IPS-NIHi11 (cell line): ENCODE data around the gene ACAD8.
A peak's percentile ranks its signal among the peaks of the same experiment; 100 is the strongest.
"Not testable (repeated sequence)": the region's sequence is repeated elsewhere in the genome, so short reads cannot be mapped to it uniquely, and the experiment has no call there.

Experiments
- DNase-seq: peaks from one replicate; pipeline ENCODE4 v3.0.0; 2012; ENCODE audit warnings: mixed read lengths, low spot score

ACAD8 gene

GRCh38 chr11:134240592-134240991, 12.8 kb upstream of the ACAD8 start:
- DNase-seq, result no peak

- no peak for DNase-seq
These were observed 11.0 kb upstream of the ACAD8 start for GRCh38 chr11:134242376-134242775.

DNA sequence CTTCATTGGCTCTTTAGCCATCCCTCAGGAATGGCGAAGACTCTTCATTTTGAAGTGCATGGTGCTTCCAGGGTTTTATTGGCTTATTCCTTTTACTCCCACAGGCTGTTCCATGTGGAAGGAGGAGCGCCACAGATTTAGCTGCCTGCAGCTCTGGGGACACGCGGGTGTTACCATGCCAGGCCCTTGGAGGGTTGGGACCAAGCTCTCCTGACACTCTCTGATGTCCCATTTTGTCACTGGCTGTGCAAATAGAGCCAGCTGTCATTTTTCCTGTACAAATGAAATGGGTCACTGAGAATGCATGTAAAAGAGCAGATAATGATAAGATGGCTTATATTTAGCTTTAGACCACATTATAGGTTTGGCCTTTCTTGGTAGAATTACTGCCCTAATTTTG, 9.5 kb upstream of the ACAD8 start:
- no peak for DNase-seq

- DNase-seq, result peak; percentile 53
These were observed 8.8 kb upstream of the ACAD8 start for GRCh38 chr11:134244593-134244992.

DNA sequence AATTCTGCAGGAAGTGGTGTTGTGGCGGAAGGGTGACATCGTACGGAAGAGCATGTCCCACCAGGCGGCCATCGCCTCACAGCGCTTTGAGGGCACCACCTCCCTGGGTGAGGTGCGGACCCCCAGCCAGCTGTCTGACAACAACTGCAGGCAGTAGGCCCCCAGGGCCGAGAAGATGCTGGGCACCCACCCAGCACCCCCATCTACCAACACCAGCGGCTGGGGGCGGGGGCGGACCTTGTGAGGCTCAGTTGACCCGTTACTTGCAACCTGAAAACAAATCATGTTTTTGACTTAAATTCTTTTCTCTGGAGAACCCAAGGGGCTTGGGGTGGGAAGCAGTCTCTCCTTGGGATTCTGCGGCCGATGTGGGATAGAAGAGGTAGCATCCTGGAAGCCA, 7.9 kb upstream of the ACAD8 start:
- no peak for DNase-seq

DNA sequence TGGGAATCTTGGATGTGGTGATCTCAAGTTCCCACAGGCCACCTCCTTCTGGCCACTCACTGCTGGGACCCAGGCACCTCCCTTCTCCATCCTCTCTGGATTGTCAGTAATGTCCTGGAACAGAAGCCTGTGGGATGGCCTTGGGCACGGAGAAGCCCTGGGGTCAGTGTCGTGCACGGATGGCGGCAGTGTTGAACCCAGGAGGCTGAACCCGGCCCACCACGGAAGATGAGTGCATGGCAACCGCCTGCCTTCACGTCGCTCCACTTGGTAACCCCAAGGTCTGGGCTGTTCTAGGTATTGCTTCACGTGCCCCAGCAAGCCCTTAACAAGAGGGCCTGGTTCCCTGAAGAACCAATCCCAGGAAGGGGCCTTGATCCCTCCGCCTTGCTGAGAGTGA, 7.3 kb upstream of the ACAD8 start:
- DNase-seq, result no peak

DNA sequence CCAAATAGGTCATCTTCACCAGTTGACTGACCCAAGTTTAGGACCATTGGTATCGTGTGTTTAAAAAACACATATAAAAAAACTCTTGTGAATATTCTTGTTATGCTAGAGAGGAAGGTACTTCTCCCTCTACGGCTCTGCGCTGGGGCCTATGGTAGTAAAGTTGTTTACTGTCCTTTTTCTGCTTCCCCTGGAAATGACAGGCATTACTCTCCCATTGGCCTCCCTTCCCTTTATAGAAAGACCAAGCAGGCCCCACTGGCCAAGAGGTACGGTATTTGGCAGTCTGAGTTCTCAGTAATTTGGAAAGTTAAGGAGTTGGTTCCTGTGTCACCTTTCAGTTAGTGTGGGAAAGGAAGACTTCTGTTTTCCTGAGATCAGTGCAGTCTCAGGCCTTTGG, 6.7 kb upstream of the ACAD8 start:
- DNase-seq, result no peak

DNA sequence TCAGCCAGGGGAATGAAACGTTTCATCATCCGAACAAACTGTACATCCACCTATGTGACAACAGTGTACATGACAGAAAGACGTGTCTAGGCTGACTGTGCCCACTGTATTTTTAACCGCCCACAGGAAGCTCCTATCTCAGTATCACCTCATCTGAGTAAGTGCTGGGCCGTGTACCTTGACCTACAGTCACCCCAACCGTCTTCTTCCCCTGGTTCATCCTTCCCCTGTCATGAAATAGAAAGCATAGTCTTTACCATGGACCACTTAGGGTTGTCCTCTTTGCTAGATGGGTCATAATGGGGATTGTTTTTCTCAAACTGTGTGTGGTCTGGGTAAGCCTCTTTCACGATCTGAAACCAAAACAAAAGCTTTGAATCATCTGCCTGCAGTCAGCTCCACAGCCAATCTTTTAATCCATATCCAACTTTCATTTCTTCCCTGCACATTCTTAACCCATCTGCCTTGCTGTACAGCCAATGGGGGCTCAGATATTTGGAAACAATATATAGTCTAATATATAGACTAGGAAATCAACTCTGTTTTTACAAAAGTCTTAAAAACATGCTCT, 4.4 kb upstream of the ACAD8 start:
- no peak for DNase-seq

GRCh38 chr11:134250246-134250645, 3.1 kb upstream of the ACAD8 start:
- no peak for DNase-seq

GRCh38 chr11:134250675-134251074, 2.7 kb upstream of the ACAD8 start:
- no peak for DNase-seq

DNA sequence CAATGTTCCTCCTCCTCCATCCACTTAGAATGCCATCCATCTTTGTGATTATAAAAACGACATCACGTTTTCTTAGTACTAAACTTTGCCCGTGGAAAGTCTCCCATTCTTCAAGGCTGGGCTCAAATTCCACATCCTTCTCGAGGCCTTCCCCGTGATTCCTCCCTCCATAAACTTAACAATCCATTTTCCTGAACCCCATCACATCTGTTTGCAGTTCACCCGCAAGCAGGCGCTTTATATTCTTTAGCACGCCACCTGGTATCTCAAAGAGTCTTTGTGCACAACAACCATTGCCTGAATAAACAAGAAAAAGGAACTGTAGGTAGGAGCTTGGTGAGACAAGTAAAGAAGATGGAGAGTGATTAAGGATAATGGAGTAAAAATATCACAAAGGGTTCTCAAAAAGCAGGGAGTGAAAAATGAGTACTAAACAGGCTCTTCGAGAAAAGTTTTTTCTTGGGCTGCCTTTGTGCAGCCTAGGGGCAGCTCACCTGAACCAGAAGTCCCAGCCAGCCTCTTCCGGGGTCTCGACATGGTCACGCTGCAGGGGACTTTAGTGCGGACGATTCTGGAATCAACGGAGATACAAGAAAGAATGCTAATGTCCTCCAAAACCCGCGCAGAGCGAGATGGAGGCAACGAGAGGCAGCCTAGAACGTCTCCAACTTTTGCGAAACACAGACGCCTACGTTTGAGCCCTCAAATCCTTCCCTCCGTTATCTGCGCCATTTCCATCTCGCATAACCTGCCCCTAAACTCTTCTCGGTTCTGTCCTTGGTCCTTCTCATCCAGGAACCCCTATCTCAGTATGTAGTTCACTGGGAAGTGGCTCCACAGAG, 801 bp upstream of the ACAD8 start:
- peak; percentile 47 for DNase-seq

GRCh38 chr11:134254433-134255183, 1.2 kb downstream of the ACAD8 start:
- DNase-seq, result no peak

GRCh38 chr11:134255184-134255561, 1.8 kb downstream of the ACAD8 start:
- DNase-seq, result not testable (repeated sequence)

DNA sequence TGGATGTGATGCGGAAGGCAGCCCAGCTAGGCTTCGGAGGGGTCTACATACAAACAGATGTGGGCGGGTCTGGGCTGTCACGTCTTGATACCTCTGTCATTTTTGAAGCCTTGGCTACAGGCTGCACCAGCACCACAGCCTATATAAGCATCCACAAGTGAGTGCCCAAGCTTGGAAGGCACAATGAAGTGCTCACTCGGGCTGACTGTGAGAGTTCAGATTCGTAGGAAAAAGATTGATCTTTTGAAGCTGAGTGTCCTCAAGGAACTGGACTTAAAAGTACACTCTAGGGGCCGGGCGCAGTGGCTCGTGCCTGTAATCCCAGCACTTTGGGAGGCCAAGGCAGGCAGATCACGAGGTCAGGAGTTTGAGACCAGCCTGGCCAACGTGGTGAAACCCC, 3.7 kb downstream of the ACAD8 start:
- no peak for DNase-seq

GRCh38 chr11:134258577-134258976, 5.2 kb downstream of the ACAD8 start:
- DNase-seq, result no peak

- no peak for DNase-seq
These were observed 7.1 kb downstream of the ACAD8 start for GRCh38 chr11:134260503-134260902.

DNA sequence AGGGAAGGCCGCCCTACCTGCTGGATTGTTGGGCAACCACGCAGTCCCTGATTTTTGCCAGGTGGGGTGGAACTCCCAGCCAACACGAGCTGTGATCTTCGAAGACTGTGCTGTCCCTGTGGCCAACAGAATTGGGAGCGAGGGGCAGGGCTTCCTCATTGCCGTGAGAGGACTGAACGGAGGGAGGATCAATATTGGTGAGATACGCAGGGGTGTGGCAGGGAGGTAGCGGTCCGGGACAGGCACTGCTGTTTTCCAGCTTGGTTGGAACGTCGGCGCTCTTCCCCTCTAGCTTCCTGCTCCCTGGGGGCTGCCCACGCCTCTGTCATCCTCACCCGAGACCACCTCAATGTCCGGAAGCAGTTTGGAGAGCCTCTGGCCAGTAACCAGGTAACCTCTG, 7.6 kb downstream of the ACAD8 start:
- no peak for DNase-seq

DNA sequence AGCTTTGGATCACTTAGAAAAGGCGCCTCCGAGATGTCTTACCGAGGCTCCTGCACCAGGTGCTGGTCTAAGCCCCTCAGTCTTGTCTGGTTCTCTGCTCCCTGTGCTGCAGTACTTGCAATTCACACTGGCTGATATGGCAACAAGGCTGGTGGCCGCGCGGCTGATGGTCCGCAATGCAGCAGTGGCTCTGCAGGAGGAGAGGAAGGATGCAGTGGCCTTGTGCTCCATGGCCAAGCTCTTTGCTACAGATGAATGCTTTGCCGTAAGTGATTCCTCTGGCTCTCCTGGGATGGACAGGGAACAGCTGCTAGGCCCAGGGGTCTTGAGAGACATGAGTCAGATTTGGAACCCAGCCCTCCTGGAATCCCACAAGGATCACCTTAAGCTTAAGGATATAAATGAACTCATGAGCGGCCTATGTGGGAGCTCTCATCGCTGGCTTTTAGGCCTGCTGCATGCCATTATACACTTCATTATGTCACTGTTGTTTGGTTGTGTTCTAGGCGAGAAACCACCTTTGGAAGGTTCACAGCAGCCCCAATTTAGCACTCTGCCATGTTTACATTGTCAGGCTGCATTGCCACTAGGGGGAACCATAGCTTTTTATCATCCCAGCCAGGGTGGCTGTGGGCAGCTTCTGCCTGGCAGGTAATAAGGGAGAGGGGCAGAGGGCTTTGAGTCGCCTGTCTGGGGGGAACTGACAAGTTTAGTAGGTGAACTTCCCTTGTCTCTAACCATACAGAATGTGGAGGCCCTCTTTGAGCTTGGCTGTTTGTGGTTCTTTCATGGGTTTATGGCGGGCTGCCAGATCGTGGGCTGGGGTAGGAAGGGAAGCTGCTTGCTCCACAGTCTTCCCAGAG, 8.5 kb downstream of the ACAD8 start:
- peak; percentile 71 for DNase-seq

DNA sequence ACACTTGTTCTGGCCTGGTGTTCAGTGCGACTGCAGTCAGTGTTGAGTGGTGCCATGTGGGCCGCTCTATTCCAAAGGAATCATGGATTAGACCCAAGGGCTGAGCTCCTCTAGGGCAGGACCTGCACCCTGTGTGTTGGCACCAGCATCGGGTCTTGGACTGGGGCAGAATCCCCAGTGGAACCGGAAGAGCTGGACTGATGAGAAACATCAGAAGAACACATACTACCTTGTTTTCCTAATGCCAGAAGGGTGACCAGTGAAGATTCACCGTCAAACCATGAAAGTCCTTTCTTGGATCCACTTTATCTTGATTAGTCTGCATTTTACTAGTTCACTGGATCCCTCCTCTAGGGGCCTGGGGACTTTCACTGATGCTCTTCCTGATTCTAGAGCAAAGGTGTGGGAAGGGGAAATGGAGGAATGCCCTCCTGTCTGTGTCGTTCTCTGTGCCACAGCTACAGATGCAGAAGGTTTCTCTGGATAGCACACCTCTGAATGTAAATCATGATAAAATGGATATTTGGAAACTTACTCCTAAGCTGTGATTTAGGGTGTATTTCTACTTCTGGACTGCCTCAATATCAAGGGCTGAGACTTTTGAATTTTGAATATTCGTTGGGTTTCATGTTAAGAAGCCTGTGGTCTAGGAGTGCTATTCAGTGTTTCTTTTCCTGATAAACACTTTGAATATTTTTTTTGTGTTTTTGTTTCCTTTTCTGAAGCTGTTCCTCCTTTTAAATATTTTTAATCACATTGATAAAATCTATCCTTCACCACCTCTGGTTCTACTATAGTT, 11.8 kb downstream of the ACAD8 start:
- DNase-seq, result no peak

DNA sequence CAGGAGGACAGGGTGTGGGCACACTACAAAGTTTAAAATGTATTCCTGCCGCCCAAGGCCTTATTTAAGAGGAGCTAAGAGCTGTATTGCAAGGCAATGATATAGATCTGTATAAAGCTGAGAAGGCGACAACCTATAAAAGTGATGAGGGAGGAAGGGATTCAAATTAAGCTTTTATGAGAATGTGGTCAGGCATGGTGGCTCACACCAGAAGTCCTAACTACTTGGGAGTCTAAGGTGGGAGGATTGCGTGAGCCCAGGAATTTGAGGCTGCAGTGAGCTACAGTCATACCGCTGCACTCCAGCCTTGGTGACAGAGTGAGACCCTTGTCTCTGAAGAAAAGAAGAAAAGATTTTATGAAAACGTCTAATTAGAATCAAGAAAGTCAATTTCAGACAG, 13.1 kb downstream of the ACAD8 start:
- no peak for DNase-seq

DNA sequence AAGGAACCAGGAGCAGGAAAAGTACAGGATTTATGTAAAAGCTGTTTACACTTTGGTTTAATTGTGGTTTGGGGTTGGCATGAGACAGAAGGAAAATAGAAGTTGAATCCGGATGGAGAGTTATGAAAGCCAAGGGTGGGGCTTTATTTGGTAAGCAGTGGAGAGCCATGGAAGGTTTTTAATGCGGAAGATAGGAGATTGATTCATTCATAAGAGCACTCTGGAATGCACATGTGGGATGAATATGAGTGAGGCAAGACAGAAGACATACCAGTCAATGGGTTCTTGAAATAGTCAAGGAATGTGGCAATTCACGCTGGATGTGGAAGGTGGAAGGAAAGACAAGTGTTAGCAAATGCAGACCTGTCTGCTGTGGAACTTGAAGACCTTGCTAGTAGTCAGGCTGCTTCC, 13.5 kb downstream of the ACAD8 start:
- DNase-seq, result no peak
